Measurements from ENCODE around the gene LSM7.
A peak's percentile ranks its signal among the peaks of the same experiment; 100 is the strongest.

The LSM7 gene

GRCh38 chr19:2338055-2338615, 9.7 kb upstream of the LSM7 start:
- no peak for DNase-seq (ENCODE audit: low read depth)

- no peak for DNase-seq (ENCODE audit: low read depth)
Measured at GRCh38 chr19:2337329-2337707, 8.9 kb upstream of the LSM7 start.

GRCh38 chr19:2336528-2337328, 8.3 kb upstream of the LSM7 start:
- DNase-seq (ENCODE audit: low read depth) = no peak

GRCh38 chr19:2335848-2336247, 7.5 kb upstream of the LSM7 start:
- no peak for DNase-seq (ENCODE audit: low read depth)

- DNase-seq (ENCODE audit: low read depth) = no peak
Measured at GRCh38 chr19:2334986-2335846, 6.8 kb upstream of the LSM7 start.

GRCh38 chr19:2334426-2334825, 6.0 kb upstream of the LSM7 start:
- no peak for DNase-seq (ENCODE audit: low read depth)

GRCh38 chr19:2333807-2334211, 5.4 kb upstream of the LSM7 start:
- no peak for DNase-seq (ENCODE audit: low read depth)

GRCh38 chr19:2333027-2333806, 4.8 kb upstream of the LSM7 start:
- no peak for DNase-seq (ENCODE audit: low read depth)

GRCh38 chr19:2332341-2333026, 4.1 kb upstream of the LSM7 start:
- DNase-seq (ENCODE audit: low read depth) = no peak

- no peak for DNase-seq (ENCODE audit: low read depth)
Measured at GRCh38 chr19:2331601-2332246, 3.3 kb upstream of the LSM7 start.

- no peak for DNase-seq (ENCODE audit: low read depth)
Measured at GRCh38 chr19:2330632-2331284, 2.4 kb upstream of the LSM7 start.

GRCh38 chr19:2330255-2330631, 1.9 kb upstream of the LSM7 start:
- DNase-seq (ENCODE audit: low read depth) = no peak

- DNase-seq (ENCODE audit: low read depth) = no peak
Measured at GRCh38 chr19:2329501-2329916, 1.1 kb upstream of the LSM7 start.

- DNase-seq (ENCODE audit: low read depth) = no peak
Measured at GRCh38 chr19:2329149-2329478, 728 bp upstream of the LSM7 start.

- peak; percentile 63 for DNase-seq (ENCODE audit: low read depth)
Measured at GRCh38 chr19:2327773-2328400, 499 bp downstream of the LSM7 start.

GRCh38 chr19:2326699-2327360, 1.6 kb downstream of the LSM7 start:
- no peak for DNase-seq (ENCODE audit: low read depth)

GRCh38 chr19:2325281-2326046, 2.9 kb downstream of the LSM7 start:
- DNase-seq (ENCODE audit: low read depth) = no peak

GRCh38 chr19:2324220-2324948, 4.0 kb downstream of the LSM7 start:
- no peak for DNase-seq (ENCODE audit: low read depth)
